Muscle of leg (tissue), 16 donors: ENCODE measurements around the gene OR2W1. TPM values are rescaled to one million over a fixed set of nuclear protein-coding genes. Genes with fewer than 3 reads are reported as not detected.

Experiments used
- DNase-seq: peaks from one replicate; pipeline ENCODE4 v3.0.0; 2013
- H3K27ac ChIP-seq: one replicate; pipeline ENCODE4 v1.5.1; 2013; ENCODE audit warnings: mild to moderate bottlenecking, low read length, control low read depth
- H3K27me3 ChIP-seq: one replicate; pipeline ENCODE4 v1.6.1; 2013; ENCODE audit warnings: low read length; ENCODE audit not compliant: control insufficient read depth, insufficient read depth
- H3K36me3 ChIP-seq: one replicate; pipeline ENCODE4 v1.6.1; 2013; ENCODE audit warnings: low read length; ENCODE audit not compliant: control insufficient read depth, insufficient read depth
- H3K4me1 ChIP-seq: one replicate; pipeline ENCODE4 v1.6.1; 2013; ENCODE audit warnings: low read length; ENCODE audit not compliant: control insufficient read depth, insufficient read depth
- H3K4me3 ChIP-seq: one replicate; pipeline ENCODE4 v1.5.1; 2013; ENCODE audit warnings: low read length, control low read depth
- H3K9me3 ChIP-seq: replicated peaks from 2 replicates; pipeline ENCODE4 v1.6.1; 2013; ENCODE audit warnings: low read depth, low read length; ENCODE audit not compliant: control insufficient read depth
- WGBS: methylation state at CpG from one replicate; pipeline ENCODE4 v1.1.5; 2013; ENCODE audit warnings: missing lambda C conversion rate; ENCODE audit not compliant: insufficient coverage; 5-methylcytosine and 5-hydroxymethylcytosine counted together
- long read RNA-seq, 11 donors: transcript quantifications; one replicate each; lab custom pipeline, GENCODE V29; 2026
- polyA plus RNA-seq, 8 donors: library from polyadenylated mRNA; unstranded; fragments of 120-200 nt; gene quantifications; one replicate each; pipeline versions ENCODE4 v1.2.1 to v1.2.3, GENCODE V29; 2013; ENCODE audit warnings: inconsistent platforms in 1 of 8, low replicate concordance in 1 of 8; ENCODE audit not compliant: insufficient read length in 8 of 8, insufficient read depth in 1 of 8
- total RNA-seq: library from RNA; stranded (reverse); fragments of 120-200 nt; gene quantifications from one replicate; pipeline ENCODE4 v1.2.4, GENCODE V29; 2013

Gene OR2W1, protein sequence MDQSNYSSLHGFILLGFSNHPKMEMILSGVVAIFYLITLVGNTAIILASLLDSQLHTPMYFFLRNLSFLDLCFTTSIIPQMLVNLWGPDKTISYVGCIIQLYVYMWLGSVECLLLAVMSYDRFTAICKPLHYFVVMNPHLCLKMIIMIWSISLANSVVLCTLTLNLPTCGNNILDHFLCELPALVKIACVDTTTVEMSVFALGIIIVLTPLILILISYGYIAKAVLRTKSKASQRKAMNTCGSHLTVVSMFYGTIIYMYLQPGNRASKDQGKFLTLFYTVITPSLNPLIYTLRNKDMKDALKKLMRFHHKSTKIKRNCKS
- total RNA-seq: not detected
- polyA plus RNA-seq: not detected
- long read RNA-seq, donor 1: 0 reads
- long read RNA-seq, donor 2: 0 reads
- long read RNA-seq, donor 3: 0 reads
- long read RNA-seq, donor 4: 0 reads
- long read RNA-seq, donor 5: 0 reads
- long read RNA-seq, donor 6: 0 reads
- long read RNA-seq, donor 7: 0 reads
- long read RNA-seq, donor 8: 0 reads
- long read RNA-seq, donor 9: 0 reads
- long read RNA-seq, donor 10: 0 reads
- long read RNA-seq, donor 11: 0 reads

DNA sequence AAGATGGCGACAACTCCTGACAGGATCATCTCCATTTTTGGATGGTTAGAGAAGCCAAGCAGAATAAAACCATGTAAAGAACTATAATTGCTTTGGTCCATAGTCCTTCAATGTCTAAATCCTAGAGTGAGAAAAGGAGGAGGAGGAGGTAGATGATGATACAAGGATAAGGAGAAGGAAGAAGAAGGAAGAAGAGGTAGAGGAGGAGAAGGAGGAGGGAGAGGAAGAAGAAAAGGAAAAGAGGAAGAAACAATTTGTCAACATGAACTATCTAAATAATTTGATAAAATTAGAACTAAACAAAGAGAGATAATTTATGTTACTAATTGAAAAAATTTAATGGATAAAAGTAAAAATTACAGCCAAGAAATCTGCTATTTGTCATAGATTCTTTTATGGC lies at the start of gene OR2W1:
Gene OR2W1 (minus strand): TSS at position 101 of the 400 bp plus-strand sequence. CDS start 0 bp downstream, at position 101.
- Histone ChIP-seq H3K4me3 (no peak within 1 kb of the TSS), H3K27ac (no peak within 1 kb of the TSS), H3K9me3 (no peaks in the 10 kb centered on the region), H3K36me3 (no peaks in the 10 kb centered on the region), H3K27me3 (no peaks in the 10 kb centered on the region), H3K4me1 (no peaks in the 10 kb centered on the region)
- WGBS: 83% methylated on average over 1 of the region's 1 CpG
- DNase-seq: no peak

DNA sequence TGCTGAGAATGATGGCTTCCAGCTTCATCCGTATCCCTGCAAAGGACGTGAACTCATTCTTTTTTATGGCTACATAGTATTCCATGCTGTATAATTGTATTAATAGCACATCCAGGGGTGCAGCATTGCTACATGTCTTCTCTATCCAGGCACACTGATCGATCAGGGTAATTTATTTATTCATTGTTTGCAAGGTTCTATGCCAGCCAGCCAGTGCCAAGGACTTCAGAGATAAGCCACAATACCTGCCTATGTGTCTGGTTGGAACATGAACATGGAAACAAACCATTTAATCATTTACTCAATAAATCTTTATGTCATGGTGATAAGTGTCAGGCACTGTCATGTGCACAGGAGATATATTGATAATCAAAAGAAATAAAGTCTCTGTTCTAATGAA lies 48.0 kb upstream of the OR2W1 start:
- H3K4me3 ChIP-seq: no peak overlapping the region
- no peak for DNase-seq
- H3K27me3 ChIP-seq: no peaks in the 10 kb centered on the region
- H3K4me1 ChIP-seq: no peaks in the 10 kb centered on the region
- H3K27ac ChIP-seq: no peak overlapping the region
- H3K9me3 ChIP-seq: no peaks in the 10 kb centered on the region
- WGBS: no CpG with 5 or more reads among the region's 3 CpGs
- no peaks in the 10 kb centered on the region for H3K36me3 ChIP-seq

DNA sequence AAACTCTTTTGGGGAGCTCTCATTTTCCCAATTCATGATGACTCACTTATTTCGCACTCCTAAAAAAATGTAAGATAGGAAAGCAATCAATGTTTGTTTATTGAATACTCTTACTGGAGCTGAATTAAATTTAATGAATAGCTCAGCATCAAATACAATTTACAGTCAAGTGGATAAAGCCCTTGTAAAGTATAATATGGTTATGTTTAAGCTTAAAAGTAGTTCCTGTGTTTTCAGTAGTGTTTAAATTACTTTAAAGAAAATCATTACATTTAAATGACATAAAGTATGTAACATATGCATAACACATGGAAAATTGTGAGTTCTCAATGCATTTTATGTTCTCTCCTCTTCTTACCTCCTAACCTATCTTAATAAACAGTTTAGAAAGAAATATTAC lies 42.2 kb upstream of the OR2W1 start, which contains the start of gene OR2B3:
Gene OR2B3 (minus strand): TSS at position 101 of the 400 bp plus-strand sequence. CDS start 65 bp downstream, at position 36.
- no peak for DNase-seq
- no peaks in the 10 kb centered on the region for H3K9me3 ChIP-seq
- no CpG with 5 or more reads among the region's 1 CpG for WGBS

DNA sequence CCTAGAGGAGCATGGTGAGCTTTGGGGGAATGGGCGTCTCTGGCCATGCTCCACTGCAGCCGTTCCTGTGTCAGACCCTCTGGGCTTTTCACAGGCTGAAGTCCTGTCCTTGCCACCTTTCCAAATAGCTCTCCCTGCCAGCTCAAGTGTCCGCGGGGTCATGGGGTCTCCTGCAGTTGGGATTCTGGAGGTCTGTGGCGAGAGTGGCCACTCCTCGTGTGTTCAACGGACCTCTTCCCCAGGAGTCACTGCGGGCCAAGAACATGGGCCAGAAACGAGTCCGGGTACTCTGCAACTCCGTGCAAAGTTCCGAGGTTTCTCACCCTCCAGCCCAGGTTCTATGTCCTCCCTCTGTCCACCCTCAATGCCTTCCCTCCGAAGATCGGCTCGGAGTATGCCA lies 37.5 kb upstream of the OR2W1 start:
- H3K27ac ChIP-seq: no peak overlapping the region
- H3K9me3 ChIP-seq: no peaks in the 10 kb centered on the region
- no peak for DNase-seq
- WGBS: 96% methylated on average over 9 of the region's 15 CpGs
- H3K36me3 ChIP-seq: no peaks in the 10 kb centered on the region
- H3K4me1 ChIP-seq: no peaks in the 10 kb centered on the region
- no peak overlapping the region for H3K4me3 ChIP-seq
- no peaks in the 10 kb centered on the region for H3K27me3 ChIP-seq

More for the DNA sequence above, 42.2 kb upstream of the OR2W1 start, which contains the start of gene OR2B3:
- Histone ChIP-seq H3K4me3 (no peak within 1 kb of the TSS), H3K27me3 (no peaks in the 10 kb centered on the region), H3K36me3 (no peaks in the 10 kb centered on the region), H3K27ac (no peak within 1 kb of the TSS), H3K4me1 (no peaks in the 10 kb centered on the region)

DNA sequence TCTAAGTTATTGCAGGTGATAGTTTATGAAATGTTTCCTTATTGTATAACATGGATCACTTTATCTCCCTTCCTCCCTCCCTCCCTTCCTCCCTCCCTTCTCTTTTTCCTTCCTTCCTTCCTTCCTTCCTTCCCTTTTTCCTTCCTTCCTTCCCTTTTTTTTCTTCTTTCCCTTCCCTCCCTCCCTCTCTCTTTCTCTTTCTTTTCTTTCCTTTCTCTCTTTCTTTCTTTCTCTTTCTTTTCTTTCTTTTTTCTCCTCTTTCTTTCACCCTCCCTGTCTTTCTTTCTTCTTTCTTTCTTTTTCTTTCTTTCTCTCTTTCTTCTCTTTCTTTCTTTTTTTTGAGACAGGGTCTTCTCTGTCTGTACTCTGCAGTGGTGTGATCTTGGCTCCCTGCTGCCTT lies 36.3 kb upstream of the OR2W1 start:
- H3K4me1 ChIP-seq: no peaks in the 10 kb centered on the region
- H3K27ac ChIP-seq: no peak overlapping the region
- DNase-seq: no peak
- no peaks in the 10 kb centered on the region for H3K9me3 ChIP-seq
- no peak overlapping the region for H3K4me3 ChIP-seq
- no peaks in the 10 kb centered on the region for H3K27me3 ChIP-seq
- H3K36me3 ChIP-seq: no peaks in the 10 kb centered on the region

GRCh38 chr6:29079203-29079602 lies 34.2 kb upstream of the OR2W1 start:
- Histone ChIP-seq H3K27ac (no peak overlapping the region), H3K4me3 (no peak overlapping the region), H3K9me3 (no peaks in the 10 kb centered on the region), H3K36me3 (no peaks in the 10 kb centered on the region), H3K4me1 (no peaks in the 10 kb centered on the region), H3K27me3 (no peaks in the 10 kb centered on the region)
- no CpG with 5 or more reads among the region's 1 CpG for WGBS
- DNase-seq: no peak

GRCh38 chr6:29071831-29072723 lies 27.1 kb upstream of the OR2W1 start:
- 17% methylated on average over 6 of the region's 9 CpGs for WGBS
- Histone ChIP-seq H3K9me3 (no peaks in the 10 kb centered on the region), H3K27ac (no peak overlapping the region), H3K4me1 (no peaks in the 10 kb centered on the region), H3K27me3 (no peaks in the 10 kb centered on the region), H3K36me3 (no peaks in the 10 kb centered on the region), H3K4me3 (no peak overlapping the region)
- peak; percentile 0 for DNase-seq

DNA sequence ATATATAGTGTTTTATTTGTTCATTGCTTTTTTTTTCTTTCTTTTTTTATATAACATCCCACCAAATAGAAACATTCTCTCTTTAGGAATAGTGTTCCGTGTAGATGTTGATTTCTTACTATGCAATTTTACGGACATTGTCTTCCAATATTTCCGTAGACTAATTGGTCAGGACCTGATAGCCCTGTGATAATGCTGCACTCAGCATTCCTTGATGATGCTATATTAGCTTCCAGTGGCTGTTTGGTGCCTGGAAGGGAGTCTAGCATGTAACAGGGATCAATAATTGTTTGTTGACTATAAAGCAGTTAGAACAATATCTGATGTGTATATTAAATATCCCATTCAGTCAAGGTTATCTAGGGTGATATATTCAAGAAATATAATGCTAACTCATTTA lies 6.7 kb upstream of the OR2W1 start:
- no peaks in the 10 kb centered on the region for H3K9me3 ChIP-seq
- H3K27ac ChIP-seq: no peak overlapping the region
- no peaks in the 10 kb centered on the region for H3K4me1 ChIP-seq
- DNase-seq: no peak
- WGBS: no CpG with 5 or more reads among the region's 3 CpGs
- no peaks in the 10 kb centered on the region for H3K36me3 ChIP-seq
- no peaks in the 10 kb centered on the region for H3K27me3 ChIP-seq
- H3K4me3 ChIP-seq: no peak overlapping the region

DNA sequence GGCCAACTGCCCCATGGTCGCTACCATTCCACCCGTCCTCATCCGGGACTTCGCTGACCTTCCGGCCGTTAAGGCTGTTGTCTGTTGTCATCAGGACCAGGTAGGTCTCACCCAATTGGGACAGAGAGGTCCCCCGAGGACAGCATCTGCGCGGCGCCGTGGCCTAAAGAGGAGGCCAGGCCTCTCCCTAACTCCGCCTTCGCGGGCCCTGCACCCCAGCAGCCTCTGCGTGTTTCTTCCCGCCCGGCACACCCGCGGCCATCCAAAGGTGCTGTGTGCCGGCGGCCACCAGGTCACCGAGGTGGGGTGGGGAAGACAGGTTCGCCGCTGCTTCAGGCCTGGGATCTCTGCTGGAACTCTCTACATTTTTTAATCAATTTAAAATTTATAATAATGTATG lies 9.0 kb downstream of the OR2W1 start:
- no peak overlapping the region for H3K4me3 ChIP-seq
- no peaks in the 10 kb centered on the region for H3K9me3 ChIP-seq
- no peaks in the 10 kb centered on the region for H3K4me1 ChIP-seq
- no peak overlapping the region for H3K27ac ChIP-seq
- no peak for DNase-seq
- no peaks in the 10 kb centered on the region for H3K36me3 ChIP-seq
- WGBS: 89% methylated on average over 19 of the region's 24 CpGs
- H3K27me3 ChIP-seq: no peaks in the 10 kb centered on the region

GRCh38 chr6:29028821-29029220 lies 16.2 kb downstream of the OR2W1 start:
- Histone ChIP-seq H3K36me3 (no peaks in the 10 kb centered on the region), H3K4me3 (no peak overlapping the region), H3K9me3 (no peaks in the 10 kb centered on the region), H3K4me1 (no peaks in the 10 kb centered on the region), H3K27me3 (peaks cover 3% of the 10 kb centered on the region), H3K27ac (no peak overlapping the region)
- 95% methylated on average over 10 of the region's 13 CpGs for WGBS
- no peak for DNase-seq
